ENCODE results near the gene TLCD1.

The TLCD1 gene

DNA sequence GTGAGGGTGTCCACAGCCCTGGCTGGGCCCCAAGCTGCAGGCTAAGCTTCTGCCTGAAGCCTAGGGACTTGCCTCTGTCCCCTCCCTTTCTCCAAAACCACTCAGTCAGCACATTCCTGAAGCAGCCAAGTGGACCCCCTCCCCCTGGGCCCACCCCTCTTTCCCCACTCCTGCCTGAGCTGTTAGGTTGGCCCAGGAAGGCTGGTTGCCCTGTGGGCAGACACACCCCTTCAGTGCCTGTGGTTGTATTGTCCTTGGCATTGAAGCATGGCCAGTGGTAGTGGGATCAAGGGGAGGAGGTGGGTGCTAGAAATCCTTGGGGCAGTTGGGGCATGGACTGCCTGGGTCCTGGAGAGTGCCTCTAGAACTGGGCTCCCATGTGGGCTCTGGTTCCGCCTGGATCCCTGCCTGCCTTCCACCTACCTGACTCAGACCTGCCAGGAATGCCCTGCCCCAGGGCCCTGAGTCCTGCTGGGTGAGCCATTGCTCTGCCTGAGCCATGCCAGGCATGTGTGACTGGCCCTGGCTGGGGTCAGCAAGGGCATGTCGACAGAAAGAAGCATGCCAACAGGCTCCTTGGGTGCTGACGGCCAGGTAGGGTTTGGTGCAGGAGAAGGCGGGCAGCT, 19.9 kb upstream of the TLCD1 start (continued):
- TF ChIP-seq, protein P1, sequence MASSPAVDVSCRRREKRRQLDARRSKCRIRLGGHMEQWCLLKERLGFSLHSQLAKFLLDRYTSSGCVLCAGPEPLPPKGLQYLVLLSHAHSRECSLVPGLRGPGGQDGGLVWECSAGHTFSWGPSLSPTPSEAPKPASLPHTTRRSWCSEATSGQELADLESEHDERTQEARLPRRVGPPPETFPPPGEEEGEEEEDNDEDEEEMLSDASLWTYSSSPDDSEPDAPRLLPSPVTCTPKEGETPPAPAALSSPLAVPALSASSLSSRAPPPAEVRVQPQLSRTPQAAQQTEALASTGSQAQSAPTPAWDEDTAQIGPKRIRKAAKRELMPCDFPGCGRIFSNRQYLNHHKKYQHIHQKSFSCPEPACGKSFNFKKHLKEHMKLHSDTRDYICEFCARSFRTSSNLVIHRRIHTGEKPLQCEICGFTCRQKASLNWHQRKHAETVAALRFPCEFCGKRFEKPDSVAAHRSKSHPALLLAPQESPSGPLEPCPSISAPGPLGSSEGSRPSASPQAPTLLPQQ (tag by site-specific recombination; IDR thresholded peaks at IDR 0.05), result peak; percentile 47; the same call in 1 of the 2 replicates
- TF ChIP-seq ZNF433 (tag by site-specific recombination; IDR thresholded peaks at IDR 0.05; ENCODE audit: low read depth), result no peak
- TF ChIP-seq, protein P2, sequence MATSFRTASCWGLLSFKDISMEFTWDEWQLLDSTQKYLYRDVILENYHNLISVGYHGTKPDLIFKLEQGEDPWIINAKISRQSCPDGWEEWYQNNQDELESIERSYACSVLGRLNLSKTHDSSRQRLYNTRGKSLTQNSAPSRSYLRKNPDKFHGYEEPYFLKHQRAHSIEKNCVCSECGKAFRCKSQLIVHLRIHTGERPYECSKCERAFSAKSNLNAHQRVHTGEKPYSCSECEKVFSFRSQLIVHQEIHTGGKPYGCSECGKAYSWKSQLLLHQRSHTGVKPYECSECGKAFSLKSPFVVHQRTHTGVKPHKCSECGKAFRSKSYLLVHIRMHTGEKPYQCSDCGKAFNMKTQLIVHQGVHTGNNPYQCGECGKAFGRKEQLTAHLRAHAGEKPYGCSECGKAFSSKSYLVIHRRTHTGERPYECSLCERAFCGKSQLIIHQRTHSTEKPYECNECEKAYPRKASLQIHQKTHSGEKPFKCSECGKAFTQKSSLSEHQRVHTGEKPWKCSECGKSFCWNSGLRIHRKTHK (tag by site-specific recombination; IDR thresholded peaks at IDR 0.05), result no peak
- TF ChIP-seq ZIC2 (tag by site-specific recombination; IDR thresholded peaks at IDR 0.05), result 0 out of 2 replicates have a peak, but pooled peaks have one; percentile 5
- no peak for TF ChIP-seq ZBTB8A (tag by site-specific recombination; IDR thresholded peaks at IDR 0.05)
- no peak for TF ChIP-seq KLF16 (tag by site-specific recombination; IDR thresholded peaks at IDR 0.05)
- TF ChIP-seq ZNF777 (tag by site-specific recombination; IDR thresholded peaks at IDR 0.05; ENCODE audit: borderline replicate concordance), result no peak
- no peak for TF ChIP-seq ZNF146 (tag by site-specific recombination; IDR thresholded peaks at IDR 0.05)
- no peak for TF ChIP-seq SALL2 (tag by site-specific recombination; IDR thresholded peaks at IDR 0.05; ENCODE audit: borderline replicate concordance)
- TF ChIP-seq, protein P3, sequence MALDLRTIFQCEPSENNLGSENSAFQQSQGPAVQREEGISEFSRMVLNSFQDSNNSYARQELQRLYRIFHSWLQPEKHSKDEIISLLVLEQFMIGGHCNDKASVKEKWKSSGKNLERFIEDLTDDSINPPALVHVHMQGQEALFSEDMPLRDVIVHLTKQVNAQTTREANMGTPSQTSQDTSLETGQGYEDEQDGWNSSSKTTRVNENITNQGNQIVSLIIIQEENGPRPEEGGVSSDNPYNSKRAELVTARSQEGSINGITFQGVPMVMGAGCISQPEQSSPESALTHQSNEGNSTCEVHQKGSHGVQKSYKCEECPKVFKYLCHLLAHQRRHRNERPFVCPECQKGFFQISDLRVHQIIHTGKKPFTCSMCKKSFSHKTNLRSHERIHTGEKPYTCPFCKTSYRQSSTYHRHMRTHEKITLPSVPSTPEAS (tag by site-specific recombination; IDR thresholded peaks at IDR 0.05), result no peak
- TF ChIP-seq MYNN (tag by site-specific recombination; IDR thresholded peaks at IDR 0.05; ENCODE audit: borderline replicate concordance), result no peak
- TF ChIP-seq ZNF341 (tag by site-specific recombination; IDR thresholded peaks at IDR 0.05; ENCODE audit: low read depth), result 0 out of 2 replicates have a peak, but pooled peaks have one; percentile 5
- TF ChIP-seq, protein P4, sequence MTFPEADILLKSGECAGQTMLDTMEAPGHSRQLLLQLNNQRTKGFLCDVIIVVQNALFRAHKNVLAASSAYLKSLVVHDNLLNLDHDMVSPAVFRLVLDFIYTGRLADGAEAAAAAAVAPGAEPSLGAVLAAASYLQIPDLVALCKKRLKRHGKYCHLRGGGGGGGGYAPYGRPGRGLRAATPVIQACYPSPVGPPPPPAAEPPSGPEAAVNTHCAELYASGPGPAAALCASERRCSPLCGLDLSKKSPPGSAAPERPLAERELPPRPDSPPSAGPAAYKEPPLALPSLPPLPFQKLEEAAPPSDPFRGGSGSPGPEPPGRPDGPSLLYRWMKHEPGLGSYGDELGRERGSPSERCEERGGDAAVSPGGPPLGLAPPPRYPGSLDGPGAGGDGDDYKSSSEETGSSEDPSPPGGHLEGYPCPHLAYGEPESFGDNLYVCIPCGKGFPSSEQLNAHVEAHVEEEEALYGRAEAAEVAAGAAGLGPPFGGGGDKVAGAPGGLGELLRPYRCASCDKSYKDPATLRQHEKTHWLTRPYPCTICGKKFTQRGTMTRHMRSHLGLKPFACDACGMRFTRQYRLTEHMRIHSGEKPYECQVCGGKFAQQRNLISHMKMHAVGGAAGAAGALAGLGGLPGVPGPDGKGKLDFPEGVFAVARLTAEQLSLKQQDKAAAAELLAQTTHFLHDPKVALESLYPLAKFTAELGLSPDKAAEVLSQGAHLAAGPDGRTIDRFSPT (tag by site-specific recombination; IDR thresholded peaks at IDR 0.05), result peak; percentile 62
- TF ChIP-seq, protein P5, sequence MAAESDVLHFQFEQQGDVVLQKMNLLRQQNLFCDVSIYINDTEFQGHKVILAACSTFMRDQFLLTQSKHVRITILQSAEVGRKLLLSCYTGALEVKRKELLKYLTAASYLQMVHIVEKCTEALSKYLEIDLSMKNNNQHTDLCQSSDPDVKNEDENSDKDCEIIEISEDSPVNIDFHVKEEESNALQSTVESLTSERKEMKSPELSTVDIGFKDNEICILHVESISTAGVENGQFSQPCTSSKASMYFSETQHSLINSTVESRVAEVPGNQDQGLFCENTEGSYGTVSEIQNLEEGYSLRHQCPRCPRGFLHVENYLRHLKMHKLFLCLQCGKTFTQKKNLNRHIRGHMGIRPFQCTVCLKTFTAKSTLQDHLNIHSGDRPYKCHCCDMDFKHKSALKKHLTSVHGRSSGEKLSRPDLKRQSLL (tag by site-specific recombination; IDR thresholded peaks at IDR 0.05), result no peak
- TF ChIP-seq YY2 (tag by site-specific recombination; IDR thresholded peaks at IDR 0.05), result no peak
- no peak for TF ChIP-seq ZNF585B (tag by site-specific recombination; IDR thresholded peaks at IDR 0.05)
- TF ChIP-seq, protein P6, sequence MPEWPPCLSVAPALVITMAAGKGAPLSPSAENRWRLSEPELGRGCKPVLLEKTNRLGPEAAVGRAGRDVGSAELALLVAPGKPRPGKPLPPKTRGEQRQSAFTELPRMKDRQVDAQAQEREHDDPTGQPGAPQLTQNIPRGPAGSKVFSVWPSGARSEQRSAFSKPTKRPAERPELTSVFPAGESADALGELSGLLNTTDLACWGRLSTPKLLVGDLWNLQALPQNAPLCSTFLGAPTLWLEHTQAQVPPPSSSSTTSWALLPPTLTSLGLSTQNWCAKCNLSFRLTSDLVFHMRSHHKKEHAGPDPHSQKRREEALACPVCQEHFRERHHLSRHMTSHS (tag by site-specific recombination; IDR thresholded peaks at IDR 0.05), result no peak
- TF ChIP-seq, protein P7, sequence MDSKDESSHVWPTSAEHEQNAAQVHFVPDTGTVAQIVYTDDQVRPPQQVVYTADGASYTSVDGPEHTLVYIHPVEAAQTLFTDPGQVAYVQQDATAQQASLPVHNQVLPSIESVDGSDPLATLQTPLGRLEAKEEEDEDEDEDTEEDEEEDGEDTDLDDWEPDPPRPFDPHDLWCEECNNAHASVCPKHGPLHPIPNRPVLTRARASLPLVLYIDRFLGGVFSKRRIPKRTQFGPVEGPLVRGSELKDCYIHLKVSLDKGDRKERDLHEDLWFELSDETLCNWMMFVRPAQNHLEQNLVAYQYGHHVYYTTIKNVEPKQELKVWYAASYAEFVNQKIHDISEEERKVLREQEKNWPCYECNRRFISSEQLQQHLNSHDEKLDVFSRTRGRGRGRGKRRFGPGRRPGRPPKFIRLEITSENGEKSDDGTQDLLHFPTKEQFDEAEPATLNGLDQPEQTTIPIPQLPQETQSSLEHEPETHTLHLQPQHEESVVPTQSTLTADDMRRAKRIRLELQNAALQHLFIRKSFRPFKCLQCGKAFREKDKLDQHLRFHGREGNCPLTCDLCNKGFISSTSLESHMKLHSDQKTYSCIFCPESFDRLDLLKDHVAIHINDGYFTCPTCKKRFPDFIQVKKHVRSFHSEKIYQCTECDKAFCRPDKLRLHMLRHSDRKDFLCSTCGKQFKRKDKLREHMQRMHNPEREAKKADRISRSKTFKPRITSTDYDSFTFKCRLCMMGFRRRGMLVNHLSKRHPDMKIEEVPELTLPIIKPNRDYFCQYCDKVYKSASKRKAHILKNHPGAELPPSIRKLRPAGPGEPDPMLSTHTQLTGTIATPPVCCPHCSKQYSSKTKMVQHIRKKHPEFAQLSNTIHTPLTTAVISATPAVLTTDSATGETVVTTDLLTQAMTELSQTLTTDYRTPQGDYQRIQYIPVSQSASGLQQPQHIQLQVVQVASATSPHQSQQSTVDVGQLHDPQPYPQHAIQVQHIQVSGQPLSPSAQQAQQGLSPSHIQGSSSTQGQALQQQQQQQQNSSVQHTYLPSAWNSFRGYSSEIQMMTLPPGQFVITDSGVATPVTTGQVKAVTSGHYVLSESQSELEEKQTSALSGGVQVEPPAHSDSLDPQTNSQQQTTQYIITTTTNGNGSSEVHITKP (tag by site-specific recombination; IDR thresholded peaks at IDR 0.05), result peak; percentile 27; the same call in 1 of the 2 replicates
- TF ChIP-seq GFI1B (tag by site-specific recombination; IDR thresholded peaks at IDR 0.05), result no peak
- no peak for TF ChIP-seq ZNF529 (tag by site-specific recombination; IDR thresholded peaks at IDR 0.05; ENCODE audit: insufficient replicate concordance)
- no peak for TF ChIP-seq ZFP69B (tag by site-specific recombination; IDR thresholded peaks at IDR 0.05)
- TF ChIP-seq ZNF404 (tag by site-specific recombination; IDR thresholded peaks at IDR 0.05), result no peak
- TF ChIP-seq, protein P8, sequence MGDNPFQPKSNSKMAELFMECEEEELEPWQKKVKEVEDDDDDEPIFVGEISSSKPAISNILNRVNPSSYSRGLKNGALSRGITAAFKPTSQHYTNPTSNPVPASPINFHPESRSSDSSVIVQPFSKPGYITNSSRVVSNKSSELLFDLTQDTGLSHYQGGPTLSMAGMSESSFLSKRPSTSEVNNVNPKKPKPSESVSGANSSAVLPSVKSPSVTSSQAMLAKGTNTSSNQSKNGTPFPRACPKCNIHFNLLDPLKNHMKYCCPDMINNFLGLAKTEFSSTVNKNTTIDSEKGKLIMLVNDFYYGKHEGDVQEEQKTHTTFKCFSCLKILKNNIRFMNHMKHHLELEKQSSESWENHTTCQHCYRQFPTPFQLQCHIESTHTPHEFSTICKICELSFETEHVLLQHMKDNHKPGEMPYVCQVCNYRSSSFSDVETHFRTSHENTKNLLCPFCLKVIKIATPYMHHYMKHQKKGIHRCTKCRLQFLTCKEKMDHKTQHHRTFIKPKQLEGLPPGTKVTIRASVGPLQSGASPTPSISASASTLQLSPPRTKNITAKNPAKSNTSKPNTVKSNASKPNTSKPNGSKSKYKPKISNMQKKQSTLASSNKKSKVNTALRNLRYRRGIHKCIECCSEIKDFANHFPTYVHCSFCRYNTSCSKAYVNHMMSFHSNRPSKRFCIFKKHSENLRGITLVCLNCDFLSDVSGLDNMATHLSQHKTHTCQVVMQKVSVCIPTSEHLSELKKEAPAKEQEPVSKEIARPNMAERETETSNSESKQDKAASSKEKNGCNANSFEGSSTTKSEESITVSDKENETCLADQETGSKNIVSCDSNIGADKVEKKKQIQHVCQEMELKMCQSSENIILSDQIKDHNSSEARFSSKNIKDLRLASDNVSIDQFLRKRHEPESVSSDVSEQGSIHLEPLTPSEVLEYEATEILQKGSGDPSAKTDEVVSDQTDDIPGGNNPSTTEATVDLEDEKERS (tag by site-specific recombination; IDR thresholded peaks at IDR 0.05), result no peak
- no peak for TF ChIP-seq ZNF184 (tag by site-specific recombination; IDR thresholded peaks at IDR 0.05)
